AG09309 (cell line): ENCODE results near the gene DQX1.
A peak's percentile ranks its signal among the peaks of the same experiment; 100 is the strongest.

Experiments used
- DNase-seq: peaks from one replicate; pipeline ENCODE4 v3.0.0-alpha.2; 2010; ENCODE audit warnings: low read depth
- H3K4me3 ChIP-seq: 2 replicates; pipeline ENCODE4 v1.5.1; 2011; ENCODE audit warnings: mild to moderate bottlenecking, low read depth, low read length, moderate library complexity; ENCODE audit not compliant: control insufficient read depth
- TF ChIP-seq, protein P1 (sequence below): IDR thresholded peaks from 2 replicates; pipeline ENCODE4 v1.5.1; 2011; ENCODE audit warnings: mild to moderate bottlenecking, low read depth, low read length, inconsistent platforms; ENCODE audit not compliant: insufficient read depth, control insufficient read depth; ENCODE audit errors: missing control alignments

Gene DQX1

DNA sequence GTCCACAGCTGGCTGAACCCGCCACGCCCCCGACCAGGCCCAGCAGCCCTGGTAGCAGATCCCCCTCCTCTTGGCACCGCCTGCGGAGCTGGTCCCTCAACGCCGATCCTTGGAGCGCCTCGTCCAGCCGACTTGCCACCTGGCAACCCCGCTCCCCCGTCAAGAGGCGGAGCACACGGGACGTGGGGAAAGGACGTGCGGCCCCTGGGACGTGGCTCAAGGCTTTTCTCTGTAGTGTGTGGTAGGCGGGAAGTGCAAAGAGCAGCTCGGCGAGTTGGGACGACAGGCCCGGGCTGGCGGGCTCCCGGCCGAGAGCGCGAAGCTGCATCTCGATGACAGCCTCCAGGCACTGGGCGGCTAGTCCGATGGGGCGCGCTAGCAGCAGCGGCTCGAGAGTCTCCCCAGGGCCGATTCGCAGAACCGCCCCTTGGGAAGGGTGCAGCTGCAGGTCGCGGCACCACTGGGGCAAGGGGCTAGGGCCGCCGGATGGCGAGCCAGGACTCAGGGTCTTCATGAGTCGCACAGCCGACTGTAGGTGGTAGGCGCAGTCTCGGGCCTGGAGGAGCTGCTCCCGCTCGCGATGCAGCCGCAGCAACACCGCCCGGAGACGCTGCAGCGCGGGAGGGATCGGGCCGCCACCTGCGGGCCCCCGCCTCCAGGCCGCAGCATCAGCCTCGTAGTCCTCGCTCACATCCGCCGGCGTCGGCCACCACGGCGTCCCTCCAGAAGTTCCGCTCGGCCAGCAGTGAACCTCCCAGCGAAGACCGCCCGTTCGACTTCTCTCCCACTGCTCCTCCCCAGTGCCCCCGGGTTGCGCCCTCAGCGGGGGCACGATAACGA lies 43.9 kb downstream of the DQX1 start:
- no peak for DNase-seq
- TF ChIP-seq, protein P1, sequence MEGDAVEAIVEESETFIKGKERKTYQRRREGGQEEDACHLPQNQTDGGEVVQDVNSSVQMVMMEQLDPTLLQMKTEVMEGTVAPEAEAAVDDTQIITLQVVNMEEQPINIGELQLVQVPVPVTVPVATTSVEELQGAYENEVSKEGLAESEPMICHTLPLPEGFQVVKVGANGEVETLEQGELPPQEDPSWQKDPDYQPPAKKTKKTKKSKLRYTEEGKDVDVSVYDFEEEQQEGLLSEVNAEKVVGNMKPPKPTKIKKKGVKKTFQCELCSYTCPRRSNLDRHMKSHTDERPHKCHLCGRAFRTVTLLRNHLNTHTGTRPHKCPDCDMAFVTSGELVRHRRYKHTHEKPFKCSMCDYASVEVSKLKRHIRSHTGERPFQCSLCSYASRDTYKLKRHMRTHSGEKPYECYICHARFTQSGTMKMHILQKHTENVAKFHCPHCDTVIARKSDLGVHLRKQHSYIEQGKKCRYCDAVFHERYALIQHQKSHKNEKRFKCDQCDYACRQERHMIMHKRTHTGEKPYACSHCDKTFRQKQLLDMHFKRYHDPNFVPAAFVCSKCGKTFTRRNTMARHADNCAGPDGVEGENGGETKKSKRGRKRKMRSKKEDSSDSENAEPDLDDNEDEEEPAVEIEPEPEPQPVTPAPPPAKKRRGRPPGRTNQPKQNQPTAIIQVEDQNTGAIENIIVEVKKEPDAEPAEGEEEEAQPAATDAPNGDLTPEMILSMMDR, result no peak
- peak overlapping the region; percentile 77 for H3K4me3 ChIP-seq

DNA sequence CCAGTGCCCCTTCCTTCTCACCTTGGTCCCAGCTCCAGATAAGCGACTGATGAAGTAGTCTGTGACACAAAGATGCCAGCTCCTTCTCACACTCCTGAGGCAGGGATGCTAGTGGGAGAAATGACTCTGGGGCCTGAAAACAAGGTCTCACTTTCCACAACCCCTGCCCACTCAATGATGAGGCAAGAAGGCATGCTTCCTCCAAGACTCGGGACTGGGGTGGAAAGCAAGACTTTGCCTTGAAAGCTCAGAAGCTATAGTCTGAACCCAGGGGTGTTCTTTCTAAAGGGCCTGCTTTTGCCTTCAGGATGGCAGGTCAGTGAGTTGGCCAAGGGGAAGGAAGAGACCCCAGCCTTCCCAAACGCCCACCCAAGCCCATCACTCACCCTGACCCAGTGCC lies 44.6 kb downstream of the DQX1 start:
- no peak for DNase-seq
- TF ChIP-seq, protein P1, result no peak

DNA sequence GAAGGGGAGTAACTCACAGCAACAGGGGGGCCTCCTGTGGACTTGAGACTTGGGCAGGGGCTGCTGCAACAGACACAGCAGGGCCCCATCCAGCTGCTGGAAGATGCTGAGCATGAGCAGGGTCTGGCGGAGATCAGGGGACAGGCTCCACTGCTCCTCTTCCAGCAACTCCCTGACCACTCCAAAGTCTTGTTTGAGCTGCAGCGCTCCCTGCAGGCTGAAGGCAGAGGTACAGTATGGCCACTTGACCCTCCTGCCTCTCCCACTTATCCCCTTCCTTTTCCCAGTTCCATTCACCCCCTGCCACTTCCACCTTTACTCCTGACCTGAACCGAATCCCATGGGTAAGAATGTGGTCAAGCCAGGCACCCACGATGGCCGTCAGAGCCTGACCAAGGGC lies 51.1 kb downstream of the DQX1 start:
- TF ChIP-seq, protein P1, result peak; percentile 32
- no peak overlapping the region for H3K4me3 ChIP-seq
- no peak for DNase-seq

More for the DNA sequence above, 44.6 kb downstream of the DQX1 start:
- H3K4me3 ChIP-seq, result peak overlapping the region; percentile 77

DNA sequence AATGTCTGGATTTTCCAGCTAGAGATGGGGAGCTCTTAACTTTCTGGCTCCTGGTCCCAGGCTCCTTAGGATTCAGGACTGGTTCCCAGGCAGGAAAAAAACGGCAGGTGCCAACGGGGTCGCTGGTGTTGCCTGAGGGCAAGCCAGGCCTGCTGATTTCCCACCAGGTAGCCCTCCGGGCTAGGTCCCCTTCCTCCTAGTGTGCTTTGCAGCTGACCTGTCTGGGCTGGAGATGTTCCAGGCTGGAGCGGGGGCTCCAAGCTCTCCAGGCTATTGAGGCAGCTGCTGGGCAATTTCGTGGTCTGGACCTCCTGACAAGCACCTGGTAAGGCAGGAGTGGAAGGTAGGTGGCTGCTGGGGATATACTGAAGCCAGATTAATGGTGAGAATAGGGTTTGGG lies 51.5 kb downstream of the DQX1 start:
- H3K4me3 ChIP-seq, result no peak overlapping the region
- TF ChIP-seq, protein P1, result no peak
- DNase-seq, result no peak

DNA sequence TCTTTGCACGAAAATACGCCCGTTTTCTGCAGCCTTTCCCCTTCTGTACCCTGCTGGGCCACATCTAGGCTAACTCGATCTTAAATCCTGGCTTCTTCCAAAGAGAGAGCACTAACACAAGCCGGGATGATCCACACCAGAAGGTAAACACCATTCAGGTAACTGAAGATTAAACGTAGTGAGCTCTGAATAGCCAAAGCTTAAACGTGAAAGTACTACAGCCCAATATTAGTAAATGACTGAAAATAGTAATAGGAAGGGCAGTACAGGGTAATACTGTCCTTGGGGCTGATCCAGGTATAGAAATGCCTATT lies 53.1 kb downstream of the DQX1 start:
- TF ChIP-seq, protein P1, result no peak
- peak overlapping the region; percentile 61 for H3K4me3 ChIP-seq
- no peak for DNase-seq

DNA sequence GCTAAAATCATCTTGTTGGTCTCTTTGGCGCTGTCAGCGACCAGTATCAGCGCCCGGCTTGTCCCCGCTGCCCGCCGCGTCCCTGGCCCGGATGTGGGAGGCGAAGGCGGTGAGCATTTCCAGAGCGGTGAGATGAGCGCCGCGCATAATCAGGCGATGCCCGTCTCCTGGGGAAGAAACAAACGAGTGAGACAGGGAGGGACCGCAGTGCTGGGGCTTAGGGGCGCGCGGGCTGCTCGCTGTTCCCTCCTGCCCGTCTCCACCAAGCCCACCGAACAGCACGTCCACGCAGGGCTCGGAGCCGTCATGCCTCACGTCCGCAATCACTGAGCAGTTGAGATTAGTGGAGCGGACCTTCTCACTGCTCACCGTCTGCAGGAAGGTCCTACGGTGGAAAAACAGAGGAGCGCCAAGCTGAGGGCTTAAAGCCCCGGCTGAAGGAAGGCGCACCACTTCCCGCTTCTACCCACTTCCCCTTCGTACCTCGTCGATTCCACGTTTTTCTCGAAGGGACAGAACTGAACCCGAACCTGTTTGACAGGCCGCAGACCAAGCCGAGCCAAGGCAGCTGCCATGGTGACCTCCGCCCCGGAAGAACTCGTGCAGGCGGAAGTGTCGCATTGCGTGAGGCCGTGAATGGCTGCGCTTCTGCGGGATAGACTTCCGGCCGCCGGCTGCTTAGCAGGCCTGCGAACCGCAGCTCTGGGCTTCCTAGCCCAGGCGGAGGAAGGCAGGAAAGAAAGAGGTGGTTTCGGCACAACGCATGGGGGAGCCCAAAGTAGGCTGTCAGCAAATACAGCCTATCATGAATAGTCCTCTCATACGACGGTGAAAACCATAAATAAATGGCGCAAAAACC lies 53.7 kb downstream of the DQX1 start, which contains the start of gene MRPL53:
Gene MRPL53, minus strand, starts transcription at position 595 of the 859 bp plus-strand sequence. Its CDS starts 20 bp downstream, at position 575.
- peak within 1 kb of the TSS; percentile 61 for H3K4me3 ChIP-seq
- DNase-seq, result peak; percentile 75
- TF ChIP-seq, protein P1, result no peak
